HS-27A (cell line): ENCODE measurements around the gene ZDHHC11B.
"Not testable (repeated sequence)": the region's sequence is repeated elsewhere in the genome, so short reads cannot be mapped to it uniquely, and the experiment has no call there.

Experiments
- DNase-seq: peaks from one replicate; pipeline ENCODE4 v3.0.0-alpha.2; 2012; ENCODE audit warnings: low read depth, missing footprints

Gene ZDHHC11B, protein sequence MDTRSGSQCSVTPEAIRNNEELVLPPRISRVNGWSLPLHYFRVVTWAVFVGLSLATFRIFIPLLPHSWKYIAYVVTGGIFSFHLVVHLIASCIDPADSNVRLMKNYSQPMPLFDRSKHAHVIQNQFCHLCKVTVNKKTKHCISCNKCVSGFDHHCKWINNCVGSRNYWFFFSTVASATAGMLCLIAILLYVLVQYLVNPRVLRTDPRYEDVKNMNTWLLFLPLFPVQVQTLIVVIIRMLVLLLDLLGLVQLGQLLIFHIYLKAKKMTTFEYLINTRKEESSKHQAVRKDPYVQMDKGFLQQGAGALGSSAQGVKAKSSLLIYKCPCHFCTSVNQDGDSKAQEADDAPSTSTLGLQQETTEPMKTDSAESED

DNA sequence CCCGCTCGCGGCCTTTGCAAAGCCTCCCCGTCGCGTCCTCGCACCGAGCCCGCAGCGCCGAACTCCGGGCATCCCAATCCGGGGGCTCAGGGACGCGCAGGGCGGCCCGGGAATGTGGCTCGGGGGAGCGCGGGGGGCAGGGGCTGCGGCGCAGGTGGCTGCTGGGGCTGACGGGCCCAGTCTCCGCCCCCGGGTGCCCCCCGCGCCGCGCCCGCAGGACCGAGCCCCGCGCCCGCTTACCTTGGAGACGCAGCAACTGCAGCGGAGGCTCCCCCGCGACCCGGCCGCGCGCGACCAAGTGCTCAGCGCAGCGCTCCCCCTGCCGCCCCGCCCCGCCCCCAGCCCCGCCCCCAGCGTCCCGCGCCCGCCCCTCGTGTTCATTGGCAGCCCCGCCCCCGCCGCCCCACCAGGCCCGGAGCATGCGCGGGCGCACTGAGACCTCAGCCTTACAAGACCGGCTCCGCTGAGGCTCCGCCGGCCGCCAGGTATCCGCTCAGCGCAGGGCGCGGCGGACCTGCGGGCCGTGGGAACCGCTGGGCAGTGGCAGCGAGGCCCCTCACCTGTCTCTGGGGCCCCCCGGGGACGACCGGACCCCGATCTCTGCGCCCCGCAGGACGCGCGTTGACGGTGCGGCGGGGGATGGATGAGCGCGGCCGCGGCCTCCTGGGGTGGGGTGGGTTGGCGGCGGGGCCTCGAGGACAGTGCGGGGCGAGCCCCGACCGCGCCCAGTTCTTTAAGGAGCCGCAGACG lies at the start of gene ZDHHC11B:
Gene ZDHHC11B (minus strand): TSS at position 302 of the 750 bp plus-strand sequence. CDS start 17,810 bp downstream, outside the sequence.
- DNase-seq, result not testable (repeated sequence)

DNA sequence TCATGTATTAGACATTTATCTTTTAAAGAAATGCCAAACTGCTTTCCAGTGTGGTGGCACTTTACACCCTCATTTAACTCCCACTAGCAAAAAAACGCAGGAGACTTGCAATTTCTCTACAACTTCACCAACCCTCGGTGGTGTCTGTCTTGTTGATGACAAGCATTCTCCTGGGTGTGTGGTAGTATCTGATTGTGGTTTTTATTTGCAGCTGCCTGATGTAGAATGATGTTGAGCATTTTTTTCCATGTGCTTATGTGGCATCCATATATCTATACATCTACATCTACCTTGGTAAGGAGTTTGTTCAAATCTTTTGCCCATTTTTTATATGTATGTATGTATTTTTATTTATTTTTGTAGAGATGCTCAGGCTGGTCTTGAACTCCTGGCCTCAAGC lies 49.5 kb upstream of the ZDHHC11B start:
- not testable (repeated sequence) for DNase-seq

GRCh38 chr5:828194-828593 lies 43.7 kb upstream of the ZDHHC11B start:
- not testable (repeated sequence) for DNase-seq

DNA sequence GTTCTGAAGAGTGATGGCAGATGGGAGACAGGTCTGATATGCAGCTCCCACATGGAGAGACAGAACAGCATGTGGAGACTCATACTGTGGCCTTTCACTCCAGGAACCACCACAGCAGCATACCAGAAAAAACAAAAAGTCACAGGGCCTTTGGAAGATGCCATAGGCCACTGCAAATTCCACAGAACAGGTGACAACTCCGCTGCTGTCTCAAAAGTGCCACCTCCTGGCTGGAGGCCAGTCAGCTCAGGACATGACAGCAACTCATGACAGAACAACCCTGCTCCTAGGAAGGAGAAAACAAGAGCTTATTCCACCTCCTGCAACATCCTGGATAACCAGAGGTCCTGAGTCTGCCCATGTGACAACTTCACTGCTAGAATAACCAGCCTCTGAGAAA lies 41.0 kb upstream of the ZDHHC11B start:
- not testable (repeated sequence) for DNase-seq

GRCh38 chr5:821504-821903 lies 37.0 kb upstream of the ZDHHC11B start:
- no peak for DNase-seq

- no peak for DNase-seq
These were observed 35.7 kb upstream of the ZDHHC11B start for GRCh38 chr5:820245-820644.

DNA sequence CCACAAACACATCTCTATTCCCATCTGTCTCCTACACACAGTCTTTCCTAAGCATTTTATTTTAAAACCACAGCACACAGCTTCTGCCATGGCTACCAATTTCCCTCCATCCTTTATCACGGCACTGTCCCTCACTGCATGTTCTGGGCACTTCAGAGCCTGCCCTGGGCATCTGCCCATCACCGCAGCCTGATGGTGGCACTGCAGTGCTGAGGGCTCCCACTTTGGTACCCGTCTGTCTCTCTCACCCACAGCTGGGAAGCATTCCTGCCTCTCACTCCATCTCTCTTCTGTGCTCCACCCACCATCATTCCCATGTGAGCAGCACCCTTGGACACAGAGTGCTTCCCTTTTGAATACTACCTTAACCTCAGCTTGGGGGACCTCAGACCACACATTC lies 34.5 kb upstream of the ZDHHC11B start:
- no peak for DNase-seq

- no peak for DNase-seq
These were observed 31.6 kb upstream of the ZDHHC11B start for GRCh38 chr5:816176-816575.

DNA sequence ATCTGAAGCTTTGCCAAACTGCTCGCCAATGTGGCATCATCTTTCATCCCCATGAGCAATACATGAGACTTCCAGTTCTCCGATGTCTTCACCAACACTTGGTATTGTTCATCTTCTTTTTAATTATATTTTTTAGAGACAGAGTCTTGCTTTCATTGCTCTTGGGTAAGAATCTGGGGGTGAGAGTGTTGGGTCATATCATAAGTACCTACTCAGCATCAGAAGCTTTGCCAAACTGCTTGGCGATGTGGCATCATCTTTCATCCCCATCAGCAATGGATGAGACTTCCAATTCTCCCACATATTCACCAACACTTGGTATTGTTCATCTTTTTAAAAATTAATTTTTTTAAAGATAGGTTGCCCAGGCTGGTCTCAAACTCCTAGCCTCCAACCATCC lies 30.9 kb upstream of the ZDHHC11B start:
- DNase-seq, result no peak

GRCh38 chr5:813575-813974 lies 29.0 kb upstream of the ZDHHC11B start:
- DNase-seq, result not testable (repeated sequence)

DNA sequence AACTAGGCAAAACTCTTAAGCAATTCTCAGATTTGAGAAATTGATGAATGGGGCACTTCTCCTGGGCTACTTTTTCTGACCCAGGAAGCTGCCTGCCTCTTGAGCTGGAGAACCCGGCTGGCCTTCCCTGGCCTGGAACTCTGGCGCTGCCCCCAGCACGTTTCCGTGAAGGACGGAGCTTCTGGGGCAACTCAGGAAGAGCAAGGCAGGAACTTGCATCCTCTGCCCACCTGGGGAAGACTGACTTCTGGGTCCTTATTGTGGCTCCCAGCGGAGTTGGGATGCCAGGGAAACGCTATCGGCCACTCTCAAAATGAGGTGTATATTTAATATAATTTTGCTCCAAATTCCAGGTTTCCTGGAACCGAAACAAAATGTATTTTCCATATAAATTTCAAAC lies 26.9 kb upstream of the ZDHHC11B start:
- not testable (repeated sequence) for DNase-seq

DNA sequence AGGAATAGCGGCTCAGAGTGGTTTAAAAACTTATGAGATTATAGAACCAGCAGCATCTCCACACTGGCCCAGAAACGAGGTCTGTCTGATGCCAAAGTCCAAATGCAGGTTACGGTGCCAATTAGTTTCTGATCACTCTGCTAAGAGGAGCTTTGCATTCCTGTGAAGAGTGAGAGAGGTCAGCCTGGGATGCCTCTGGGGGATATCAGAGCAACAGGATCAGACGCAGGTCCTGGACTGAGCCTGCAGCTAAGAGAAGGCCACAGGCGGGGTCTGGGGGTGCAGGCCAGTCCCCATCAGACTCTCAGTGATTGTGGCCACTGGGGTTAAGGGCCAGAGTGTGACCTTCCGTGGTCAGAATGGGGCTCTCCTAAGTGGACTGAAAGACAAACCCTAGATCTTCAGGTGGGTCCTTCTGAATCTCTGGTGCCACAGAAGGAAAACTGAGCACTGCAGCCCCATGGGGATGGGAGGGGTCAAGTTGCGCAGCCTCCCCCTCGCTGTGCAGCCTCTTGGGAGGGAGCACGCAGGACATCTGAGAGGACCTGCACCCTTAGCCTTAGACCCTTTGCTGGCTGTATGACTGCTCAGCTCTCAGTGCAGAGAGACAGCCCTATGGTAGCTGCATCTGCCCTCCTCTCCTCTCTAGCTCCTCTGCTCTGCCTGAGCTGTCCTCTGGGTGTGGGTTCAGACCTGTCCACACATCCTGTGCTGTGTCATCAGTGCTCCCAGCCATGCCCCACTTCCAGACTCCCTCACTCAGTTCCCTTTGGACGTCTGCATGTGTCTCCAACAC lies 23.4 kb upstream of the ZDHHC11B start:
- DNase-seq, result not testable (repeated sequence)

DNA sequence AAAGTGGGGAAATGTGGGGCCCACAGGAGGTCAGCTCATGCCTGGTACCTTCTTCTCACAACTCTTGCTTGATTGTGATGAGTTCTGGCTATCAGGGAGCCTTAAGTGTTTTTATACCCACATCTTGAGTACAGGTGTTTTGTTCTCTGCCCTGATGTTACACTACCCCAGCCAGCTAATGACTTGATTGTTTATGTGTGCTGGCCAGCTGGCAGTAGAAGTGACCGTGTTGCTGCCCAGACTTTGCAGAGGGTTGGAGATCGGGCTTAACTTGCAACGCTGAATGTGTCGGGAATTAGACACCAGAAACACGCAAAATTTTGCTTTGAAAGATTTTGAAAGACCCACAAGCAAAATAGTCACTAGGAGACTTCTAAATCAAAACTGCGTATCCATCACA lies 16.9 kb upstream of the ZDHHC11B start:
- DNase-seq, result no peak

DNA sequence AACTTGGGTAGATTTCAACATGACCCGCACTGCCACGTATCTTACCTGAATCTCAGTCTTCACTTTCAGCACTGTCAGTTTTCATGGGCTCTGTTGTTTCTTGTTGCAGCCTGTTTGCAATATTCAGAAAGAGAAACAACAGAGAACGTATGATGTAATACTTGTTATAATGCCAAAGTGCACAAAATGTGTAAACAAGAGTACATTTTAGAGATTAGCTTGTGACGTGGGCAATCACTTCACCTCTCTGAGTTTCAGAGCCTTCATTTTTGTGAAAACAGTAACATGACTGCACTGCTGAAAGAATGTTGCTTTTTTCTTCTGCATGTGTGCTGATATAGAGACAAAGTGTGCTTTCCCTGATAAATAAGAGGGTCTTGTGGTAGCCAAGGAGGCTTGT lies 16.5 kb upstream of the ZDHHC11B start:
- not testable (repeated sequence) for DNase-seq

- DNase-seq, result not testable (repeated sequence)
These were observed 14.1 kb upstream of the ZDHHC11B start for GRCh38 chr5:798505-799138.

DNA sequence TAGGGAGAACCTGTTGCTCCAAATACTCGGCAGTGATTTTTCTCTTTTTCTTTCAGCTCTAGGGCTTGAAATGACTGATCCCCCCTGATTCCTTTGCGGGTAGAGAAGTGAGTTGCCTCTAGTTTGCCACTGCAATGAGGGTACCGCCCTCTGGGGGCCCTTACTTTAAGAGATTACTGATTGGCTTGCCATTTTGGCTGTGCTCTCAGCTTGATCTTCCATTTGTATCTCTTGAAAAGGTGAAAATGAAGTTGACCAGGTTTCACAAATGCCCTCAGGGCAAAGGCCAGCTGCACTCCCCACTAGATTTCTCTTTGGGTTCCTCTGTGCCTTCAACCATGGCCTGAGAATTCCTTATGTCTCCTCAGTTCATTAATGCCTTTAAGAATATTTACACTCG lies 13.5 kb upstream of the ZDHHC11B start:
- DNase-seq, result not testable (repeated sequence)

DNA sequence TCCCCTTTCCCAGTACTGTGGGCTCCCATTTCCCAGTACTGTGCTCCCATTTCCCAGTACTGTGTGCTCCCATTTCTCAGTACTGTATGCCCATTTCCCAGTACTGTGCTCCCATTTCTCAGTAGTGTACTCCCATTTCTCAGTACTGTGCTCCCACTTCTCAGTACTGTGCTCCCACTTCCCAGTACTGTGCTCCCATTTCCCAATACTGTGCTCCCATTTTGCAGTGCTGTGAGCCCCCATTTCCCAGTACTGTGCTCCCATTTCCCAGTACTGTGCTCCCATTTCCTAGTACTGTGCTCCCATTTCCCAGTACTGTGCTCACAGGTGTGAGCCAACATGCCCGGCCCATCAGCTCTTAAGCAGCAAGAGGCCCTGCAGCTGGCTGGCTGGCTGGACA lies 11.3 kb upstream of the ZDHHC11B start:
- not testable (repeated sequence) for DNase-seq

DNA sequence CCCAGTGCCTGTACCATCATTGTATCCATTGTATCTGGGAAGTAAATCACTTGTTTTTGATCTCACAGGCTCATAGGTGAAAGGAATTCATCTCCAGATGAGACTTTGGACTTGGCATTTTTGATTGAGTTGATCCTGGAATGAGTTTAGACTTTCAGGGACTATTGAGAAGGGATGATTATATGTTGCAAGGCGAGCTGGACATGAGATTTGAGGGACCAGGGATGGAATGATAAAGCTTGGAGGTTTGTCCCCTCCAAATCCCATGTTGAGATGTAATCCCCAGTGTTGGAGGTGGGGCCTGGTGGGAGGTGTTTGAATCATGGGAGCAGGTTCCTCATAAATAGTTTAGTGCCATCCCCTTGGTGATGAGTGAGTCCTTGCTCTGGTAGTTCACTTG lies 10.4 kb upstream of the ZDHHC11B start:
- DNase-seq, result not testable (repeated sequence)

DNA sequence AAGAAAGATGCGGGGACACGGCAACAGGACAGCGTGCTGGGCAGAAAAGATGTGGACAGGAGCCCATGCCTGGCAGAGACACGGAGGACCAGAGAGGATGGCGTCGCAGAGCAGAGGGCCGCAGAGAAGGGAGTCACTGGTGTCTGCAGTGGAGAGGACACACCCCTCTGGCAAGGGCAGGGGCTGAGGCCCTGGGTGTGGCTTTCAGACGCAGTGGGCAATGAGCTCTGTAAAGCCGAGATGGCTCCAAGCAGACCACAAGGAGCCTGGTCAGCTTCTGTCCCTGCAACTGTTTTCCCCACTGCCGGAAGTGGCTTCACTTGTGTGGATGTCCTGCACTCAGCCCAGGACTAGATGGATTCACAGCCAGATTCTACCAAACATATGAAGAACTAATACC lies 4.2 kb upstream of the ZDHHC11B start:
- DNase-seq, result not testable (repeated sequence)

- DNase-seq, result not testable (repeated sequence)
These were observed 3.3 kb upstream of the ZDHHC11B start for GRCh38 chr5:787857-788233.

DNA sequence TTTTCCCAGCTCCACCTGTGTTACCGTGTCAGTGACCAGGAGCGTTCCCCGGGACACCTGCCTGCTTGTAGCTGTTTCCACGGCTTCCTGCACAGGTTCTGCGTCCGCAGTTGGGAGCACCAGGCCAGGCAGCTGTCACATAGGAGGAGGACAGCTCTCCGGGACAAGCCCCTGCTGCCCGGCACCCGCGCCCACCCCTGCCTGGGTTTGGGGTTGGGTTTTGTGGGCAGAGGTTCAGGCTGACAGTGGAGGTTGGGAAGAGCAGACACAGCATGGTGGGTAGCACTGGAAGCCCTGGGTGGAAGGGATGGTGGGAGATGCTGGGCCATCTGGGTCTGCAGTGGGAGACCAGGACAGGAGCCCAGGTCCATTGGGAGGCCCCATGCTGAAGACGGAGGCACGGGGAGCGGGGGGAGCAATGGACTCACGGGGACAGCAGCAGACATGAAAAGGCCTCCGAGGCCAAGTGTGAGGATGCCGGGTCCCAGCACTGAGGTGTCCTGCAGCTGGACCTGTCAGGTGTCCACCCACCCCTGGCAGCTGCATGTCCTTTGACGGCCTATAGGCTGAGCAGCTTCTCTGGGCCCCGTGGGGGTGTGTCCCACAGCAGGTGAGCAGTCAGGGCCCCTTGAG lies 2.8 kb upstream of the ZDHHC11B start:
- not testable (repeated sequence) for DNase-seq
